HG03520 (cell line): Measurements from ENCODE around the gene PARP3.
"Not testable (repeated sequence)": the region's sequence is repeated elsewhere in the genome, so short reads cannot be mapped to it uniquely, and the experiment has no call there.

ENCODE experiments used
- ATAC-seq: cut with Tn5 transposase; IDR thresholded peaks from one replicate; pipeline ENCODE4 v1.9.1; 2021; ENCODE audit warnings: mild to moderate bottlenecking, moderate library complexity; ENCODE audit not compliant: unreplicated experiment

PARP3 gene

DNA sequence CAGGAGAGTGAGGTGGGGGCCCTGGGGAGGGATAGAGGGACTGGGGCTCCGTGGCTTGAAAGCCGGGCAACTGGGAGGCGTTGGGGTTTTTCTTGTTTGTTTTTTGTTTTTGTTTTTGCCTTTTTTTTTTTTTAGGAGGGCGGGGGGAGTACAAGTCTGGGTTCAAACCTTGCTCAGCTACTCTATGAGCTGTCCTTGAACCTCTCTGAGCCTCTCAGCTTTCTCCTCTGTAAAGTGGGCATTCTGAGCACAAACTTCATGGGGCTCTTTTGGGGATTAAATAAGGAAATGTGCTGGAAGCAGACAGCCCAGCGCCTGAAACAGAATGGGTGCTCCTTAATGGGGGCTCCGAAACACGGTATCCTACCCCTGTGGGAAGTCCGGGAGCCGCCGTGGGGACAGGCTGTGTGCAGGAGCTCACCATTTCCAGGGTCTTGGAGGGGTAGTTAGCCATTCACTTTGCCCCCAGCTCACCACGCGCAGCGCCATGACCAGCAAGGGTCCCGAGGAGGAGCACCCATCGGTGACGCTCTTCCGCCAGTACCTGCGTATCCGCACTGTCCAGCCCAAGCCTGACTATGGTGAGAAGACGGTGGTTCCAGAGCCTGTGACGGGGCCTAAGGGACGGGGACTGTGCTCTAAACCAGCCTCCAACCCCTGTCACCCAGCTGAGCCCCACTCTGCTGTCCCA, 41.6 kb downstream of the PARP3 start:
- ATAC-seq: no peak

DNA sequence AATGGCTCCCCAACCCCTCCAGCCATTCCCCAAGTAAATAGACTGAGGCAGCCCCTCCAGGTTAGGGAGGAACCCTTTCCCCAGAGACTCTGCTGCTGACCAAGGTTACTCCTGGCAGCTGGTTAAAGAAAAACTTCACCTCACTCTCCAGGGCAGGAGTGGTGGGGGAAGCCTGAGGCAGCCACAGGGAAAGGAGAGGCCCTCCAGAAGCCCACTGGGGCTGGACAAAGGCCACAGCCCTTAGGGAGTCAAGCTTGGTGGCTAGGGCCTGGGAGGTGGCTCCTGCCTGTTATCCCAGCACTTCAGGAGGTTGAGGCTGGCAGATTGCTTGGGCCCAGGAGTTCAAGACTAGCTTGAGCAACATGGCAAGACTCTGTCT, 42.1 kb downstream of the PARP3 start:
- no peak for ATAC-seq

DNA sequence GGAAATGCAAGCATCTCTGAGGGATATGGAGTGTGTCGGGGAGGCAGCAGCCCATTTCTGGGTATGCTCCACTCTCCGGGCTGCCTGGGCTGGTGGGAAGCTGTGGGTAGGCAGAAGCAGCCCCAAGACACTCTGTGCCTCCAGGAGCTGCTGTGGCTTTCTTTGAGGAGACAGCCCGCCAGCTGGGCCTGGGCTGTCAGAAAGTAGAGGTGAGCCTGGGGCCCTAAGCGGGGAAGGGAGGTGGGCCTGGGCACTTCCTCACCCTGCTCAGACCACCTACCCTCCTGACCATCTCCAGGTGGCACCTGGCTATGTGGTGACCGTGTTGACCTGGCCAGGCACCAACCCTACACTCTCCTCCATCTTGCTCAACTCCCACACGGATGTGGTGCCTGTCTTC, 42.9 kb downstream of the PARP3 start:
- ATAC-seq: no peak

DNA sequence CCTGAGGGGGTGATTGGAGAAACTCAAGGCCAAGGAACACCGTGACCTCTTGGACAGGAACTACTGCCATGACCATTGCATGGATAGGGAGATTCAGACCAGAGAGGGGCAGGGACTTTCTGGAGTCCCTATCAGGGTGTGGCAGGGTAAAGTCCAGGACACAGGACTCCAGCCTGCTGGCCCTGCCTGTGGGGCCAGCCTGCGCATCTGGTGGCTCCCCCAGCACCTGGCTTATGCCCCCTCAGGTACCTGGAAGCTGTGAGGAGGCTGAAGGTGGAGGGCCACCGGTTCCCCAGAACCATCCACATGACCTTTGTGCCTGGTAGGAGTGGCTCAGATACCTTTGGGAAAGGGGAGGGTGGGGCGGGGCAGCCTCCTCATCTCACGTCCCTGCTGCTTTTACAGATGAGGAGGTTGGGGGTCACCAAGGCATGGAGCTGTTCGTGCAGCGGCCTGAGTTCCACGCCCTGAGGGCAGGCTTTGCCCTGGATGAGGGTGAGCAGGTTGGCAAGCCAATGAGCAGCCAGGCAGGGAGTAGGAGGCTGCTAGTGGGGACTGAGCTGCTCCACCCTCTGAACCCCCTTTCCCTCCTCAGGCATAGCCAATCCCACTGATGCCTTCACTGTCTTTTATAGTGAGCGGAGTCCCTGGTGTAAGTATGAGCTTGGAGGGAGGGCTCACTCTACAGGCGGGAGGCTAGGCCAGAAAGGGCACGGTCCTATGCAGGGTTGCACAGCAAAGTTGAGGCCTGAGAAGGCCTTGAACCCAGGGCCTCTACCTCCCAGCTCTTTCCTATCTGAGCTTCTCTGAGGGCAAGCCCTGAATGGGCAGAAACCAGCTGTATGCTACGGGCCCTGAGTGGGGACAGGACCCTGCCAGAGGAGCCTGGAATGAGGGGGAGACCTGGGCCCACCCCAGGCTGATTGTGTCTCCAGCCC, 44.1 kb downstream of the PARP3 start:
- ATAC-seq: no peak

DNA sequence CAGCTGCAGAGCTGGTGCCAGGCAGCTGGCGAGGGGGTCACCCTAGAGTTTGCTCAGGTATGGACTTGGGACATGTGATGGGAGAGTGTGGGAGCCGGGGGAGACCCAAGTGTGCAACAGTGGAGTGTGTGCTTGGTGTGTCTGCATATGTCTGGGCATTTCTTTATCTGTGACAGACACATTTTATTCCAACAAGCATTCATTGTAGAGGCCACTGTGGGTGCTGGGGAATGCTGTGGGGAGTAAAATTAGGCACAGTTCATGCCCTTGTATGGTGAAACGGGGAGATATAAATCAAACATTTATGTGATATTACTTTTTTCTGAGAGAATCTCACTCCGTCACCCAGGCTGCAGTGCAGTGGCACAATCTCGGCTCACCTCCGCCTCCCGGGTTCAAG, 45.4 kb downstream of the PARP3 start:
- ATAC-seq: no peak

DNA sequence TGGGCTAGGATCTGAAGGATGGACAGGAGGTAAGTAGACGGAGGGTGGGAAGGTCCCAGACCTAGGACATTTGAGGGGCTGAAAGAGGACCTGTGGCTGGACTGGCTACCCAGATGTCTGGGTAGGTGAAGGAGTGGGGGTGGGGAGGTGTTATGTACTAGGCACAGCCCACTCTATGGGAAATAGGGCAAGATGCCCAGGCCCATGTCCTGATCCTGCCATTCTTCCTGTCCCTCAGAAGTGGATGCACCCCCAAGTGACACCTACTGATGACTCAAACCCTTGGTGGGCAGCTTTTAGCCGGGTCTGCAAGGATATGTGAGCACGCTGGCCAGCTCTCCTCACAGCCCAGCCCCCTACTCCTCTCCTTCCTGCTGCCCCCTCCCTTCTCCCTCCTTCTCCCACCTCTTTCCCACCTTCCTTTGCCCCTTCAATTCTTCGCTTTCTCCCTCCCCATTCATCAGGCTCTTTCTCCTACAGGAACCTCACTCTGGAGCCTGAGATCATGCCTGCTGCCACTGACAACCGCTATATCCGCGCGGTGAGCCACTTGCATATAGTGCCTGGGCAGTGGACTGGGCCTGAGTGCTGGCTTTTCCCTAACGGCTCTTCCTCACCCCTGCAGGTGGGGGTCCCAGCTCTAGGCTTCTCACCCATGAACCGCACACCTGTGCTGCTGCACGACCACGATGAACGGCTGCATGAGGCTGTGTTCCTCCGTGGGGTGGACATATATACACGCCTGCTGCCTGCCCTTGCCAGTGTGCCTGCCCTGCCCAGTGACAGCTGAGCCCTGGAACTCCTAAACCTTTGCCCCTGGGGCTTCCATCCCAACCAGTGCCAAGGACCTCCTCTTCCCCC, 46.4 kb downstream of the PARP3 start:
- no peak for ATAC-seq

DNA sequence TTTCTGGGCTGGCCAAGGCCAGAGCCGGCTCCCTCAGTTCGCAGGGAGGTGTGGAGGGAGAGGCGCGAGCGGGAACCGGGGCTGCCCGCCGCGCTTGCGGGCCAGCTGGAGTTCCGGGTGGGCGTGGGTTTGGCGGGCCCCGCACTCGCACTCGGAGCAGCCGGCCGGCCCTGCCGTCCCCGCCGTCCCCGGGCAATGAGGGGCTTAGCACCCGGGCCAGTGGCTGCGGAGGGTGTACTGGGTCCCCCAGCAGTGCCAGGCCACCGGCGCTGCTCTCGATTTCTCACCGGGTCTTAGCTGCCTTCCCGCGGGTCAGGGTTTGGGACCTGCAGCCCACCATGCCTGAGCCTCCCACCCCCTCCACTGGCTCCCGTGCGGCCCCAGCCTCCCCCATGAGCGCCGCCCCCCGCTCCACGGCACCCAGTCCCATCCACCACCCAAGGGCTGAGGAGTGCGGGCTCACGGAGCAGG, 48.4 kb downstream of the PARP3 start:
- not testable (repeated sequence) for ATAC-seq

DNA sequence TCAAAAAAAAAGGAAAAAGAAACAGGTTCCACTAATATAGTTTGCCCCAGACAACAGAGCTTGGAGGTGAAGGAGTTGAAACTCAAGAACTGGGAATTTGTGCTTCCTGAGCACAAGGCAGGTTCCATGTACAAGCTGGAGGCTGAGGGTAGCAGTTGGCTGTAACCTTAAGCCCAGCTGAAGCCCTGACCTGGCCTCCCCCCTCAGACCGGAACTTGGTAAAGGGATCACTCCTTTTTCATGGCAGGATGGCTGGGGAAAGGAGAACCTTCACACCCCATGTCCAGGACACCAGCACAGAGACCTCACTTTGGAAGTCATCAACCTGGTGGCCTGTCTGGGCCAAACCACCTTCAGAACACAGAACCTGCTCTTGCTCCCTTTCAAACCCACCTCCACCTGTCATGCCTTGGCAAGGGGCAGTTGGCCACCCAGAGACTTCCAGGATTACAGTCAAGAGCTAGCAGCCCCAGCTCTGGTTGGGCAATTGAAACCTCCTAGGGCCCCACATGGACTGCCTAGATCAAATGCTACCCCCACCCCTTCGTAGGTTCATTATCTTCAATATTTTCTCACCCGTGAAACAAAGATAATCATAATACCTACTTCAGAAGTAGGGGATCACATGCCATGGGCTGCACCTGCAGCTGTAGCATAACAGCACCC, 50.0 kb downstream of the PARP3 start:
- ATAC-seq: no peak

DNA sequence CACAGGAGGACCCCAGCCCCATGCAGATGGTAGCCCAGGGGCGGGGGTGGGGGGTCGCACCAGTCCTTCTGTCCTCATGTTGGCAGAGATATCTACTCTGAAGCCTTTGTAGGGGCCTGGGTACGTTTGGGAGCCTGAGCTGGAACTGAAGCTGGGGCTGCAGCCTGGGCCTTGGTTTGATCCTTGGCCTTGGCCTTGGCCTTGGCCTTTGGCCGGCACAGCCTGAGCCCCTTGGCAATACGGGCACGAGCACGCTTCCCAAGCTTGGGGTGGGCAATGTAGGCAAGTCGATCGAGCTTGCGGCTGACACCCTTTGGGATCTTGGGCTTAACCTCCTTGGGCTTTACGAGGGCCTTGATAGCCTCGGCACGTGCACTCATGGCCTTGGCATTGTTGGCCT, 51.5 kb downstream of the PARP3 start:
- ATAC-seq: not testable (repeated sequence)

DNA sequence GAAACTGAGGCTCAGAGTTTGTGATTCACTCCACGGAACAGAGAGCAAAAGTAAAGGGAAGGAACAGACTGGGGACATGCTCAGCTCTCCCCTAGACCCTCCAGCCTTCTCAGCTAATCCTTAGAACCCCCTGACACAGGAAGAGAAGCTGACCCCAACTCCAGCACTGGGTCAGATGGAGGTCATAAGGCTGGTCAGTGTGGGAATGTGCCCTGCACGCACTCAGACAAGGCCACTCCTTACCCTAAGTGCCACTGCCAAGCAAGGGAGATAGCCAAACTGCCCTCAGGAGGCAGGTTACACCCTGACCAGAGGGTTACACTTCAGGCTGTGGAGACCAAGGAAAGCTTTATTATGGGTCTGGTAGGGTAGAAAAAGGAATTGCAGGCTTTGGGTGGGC, 52.4 kb downstream of the PARP3 start:
- ATAC-seq: no peak

DNA sequence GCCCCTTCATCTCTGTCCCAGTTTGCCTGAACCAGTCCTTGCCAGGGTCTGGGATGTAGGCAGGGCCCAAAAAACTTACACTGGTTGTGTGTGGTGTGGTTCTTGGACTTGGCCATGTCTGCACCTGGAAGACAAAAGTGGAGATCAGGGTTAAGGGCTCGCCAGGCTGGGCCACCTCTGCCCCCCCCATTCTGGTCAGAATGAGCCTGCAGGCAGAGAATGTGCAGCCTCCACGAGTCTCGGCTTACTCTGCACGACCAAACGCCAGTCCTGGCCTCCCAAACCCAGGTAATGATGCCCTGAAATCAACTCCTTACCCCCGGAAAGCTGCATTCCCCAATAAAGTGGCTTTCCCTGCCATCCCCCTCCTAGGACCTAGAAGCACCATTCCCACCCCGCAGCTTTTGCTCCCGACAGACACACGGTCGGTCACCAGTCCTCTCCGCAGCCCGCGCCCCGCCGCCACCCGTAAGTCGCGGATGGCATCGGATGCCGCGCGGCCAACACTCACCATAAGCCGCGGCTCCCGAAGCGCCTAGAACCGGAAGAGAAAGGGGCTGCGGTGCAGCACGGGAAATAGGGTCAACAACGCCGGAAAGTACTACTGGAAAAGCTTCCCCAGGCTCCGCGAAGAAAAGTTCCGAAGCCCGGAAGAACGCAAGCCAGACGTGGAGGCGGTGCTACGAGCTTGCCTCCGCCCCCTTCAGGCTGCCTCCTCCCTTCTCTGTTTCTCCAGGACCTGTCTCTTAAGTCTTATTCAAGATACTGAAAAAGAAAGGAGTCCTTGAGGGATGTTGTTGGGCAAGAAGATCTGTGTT, 53.4 kb downstream of the PARP3 start, which contains the start of gene RPL29:
TSS of gene RPL29 (minus strand) at position 550 of the 818 bp plus-strand sequence. CDS start at position 116, 434 bp downstream.
- ATAC-seq: peak; percentile 66

DNA sequence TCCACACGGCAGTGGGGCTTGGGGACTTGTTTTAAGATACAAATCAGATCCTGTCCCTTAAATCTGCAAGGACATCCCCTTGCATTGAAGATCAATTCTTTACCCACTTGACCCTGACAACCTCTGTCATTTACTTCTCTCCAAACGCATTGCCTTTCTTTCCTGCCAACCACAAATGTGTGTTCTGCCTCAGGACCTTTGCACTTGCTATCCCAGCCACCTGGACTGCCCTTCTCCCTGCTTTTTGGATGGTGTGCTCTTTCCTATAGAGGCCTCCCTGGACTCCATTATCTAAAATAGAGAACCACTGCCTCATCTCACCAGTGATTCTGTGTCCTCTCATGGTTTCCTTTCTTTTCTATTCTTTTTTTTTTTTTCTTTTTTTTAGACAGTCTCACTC, 55.0 kb downstream of the PARP3 start:
- no peak for ATAC-seq

DNA sequence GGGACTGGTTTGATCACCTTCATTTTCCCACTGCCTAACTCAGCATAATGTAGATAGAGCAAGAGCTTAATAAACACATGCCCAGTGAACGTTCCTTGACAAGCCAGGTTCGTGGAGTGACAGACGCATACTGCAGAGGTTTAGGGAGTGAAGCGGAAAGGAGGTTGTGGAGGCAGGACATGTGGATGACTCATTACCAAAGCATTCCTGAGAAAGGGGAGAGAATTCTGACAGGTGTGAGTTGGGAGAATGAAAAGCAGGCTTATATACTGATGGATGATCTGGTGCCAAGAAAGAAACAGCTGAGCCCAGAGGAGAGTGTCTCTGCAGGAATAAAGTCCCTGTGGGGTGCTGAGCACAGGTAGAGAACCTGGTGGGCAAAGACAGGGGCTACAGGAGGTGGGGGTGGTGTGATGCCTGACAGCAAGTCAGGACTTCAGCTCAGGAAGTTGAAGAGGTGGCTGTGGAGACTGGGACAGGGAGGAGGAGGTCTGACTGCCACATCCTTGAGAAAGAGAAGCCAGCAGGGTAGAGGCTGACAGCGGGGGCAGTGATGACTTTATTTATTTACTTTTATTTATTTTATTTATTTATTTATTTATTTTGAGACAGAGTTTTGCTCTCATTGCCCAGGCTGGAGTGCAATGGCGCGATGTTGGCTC, 55.9 kb downstream of the PARP3 start:
- no peak for ATAC-seq
